ENCODE data around the gene PACS2. TPM values are rescaled to one million over a fixed set of nuclear protein-coding genes. Genes with fewer than 3 reads are reported as not detected.

The PACS2 gene
- total and polyA plus RNA-seq, 3 donors from 2014 or later, result 99.2 to 174 (median 167) TPM

GRCh38 chr14:105328070-105328677, 13.6 kb downstream of the PACS2 start:
- no peak for DNase-seq
- Histone ChIP-seq H3K36me3 (ENCODE audit: low read depth, missing control alignments) (no peaks in the 10 kb centered on the region), H3K27ac (no peak overlapping the region), H3K27me3 (no peaks in the 10 kb centered on the region), H3K4me3 (no peak overlapping the region), H3K9me3 (no peaks in the 10 kb centered on the region), H3K4me1 (peaks cover 18% of the 10 kb centered on the region)
- TF ChIP-seq CTCF (IDR thresholded peaks at IDR 0.05) (no peak), POLR2A (IDR thresholded peaks at IDR 0.05) (no peak)
- intact Hi-C loops (cut with DNase I; ENCODE audit: low total_unique reads), result no loop called here
- WGBS, 2 donors, result 71 to 100% methylated on average over 2 to 12 of the region's 12 CpGs

GRCh38 chr14:105328678-105329390, 14.3 kb downstream of the PACS2 start:
- 57 to 78% methylated on average over 15 of the region's 15 CpGs for WGBS, 2 donors
- Histone ChIP-seq H3K4me3 (no peak overlapping the region), H3K4me1 (peaks cover 18% of the 10 kb centered on the region), H3K9me3 (no peaks in the 10 kb centered on the region), H3K36me3 (ENCODE audit: low read depth, missing control alignments) (no peaks in the 10 kb centered on the region), H3K27ac (no peak overlapping the region), H3K27me3 (no peaks in the 10 kb centered on the region)
- TF ChIP-seq CTCF (IDR thresholded peaks at IDR 0.05) (no peak), POLR2A (IDR thresholded peaks at IDR 0.05) (no peak)
- DNase-seq, result peak; percentile 56
- intact Hi-C loops (cut with DNase I; ENCODE audit: low total_unique reads), result no loop called here

- no peaks in the 10 kb centered on the region for H3K9me3 ChIP-seq
- H3K27ac ChIP-seq, result no peak overlapping the region
- no peaks in the 10 kb centered on the region for H3K27me3 ChIP-seq
- intact Hi-C loops (cut with DNase I; ENCODE audit: low total_unique reads), result no loop called here
- H3K4me3 ChIP-seq, result no peak overlapping the region
- peaks cover 18% of the 10 kb centered on the region for H3K4me1 ChIP-seq
- WGBS, 2 donors, result 93 to 100% methylated on average over 6 to 17 of the region's 17 CpGs
- TF ChIP-seq POLR2A (IDR thresholded peaks at IDR 0.05) (no peak), CTCF (IDR thresholded peaks at IDR 0.05) (no peak)
- H3K36me3 ChIP-seq (ENCODE audit: low read depth, missing control alignments), result no peaks in the 10 kb centered on the region
- DNase-seq, result no peak
Observed at GRCh38 chr14:105329411-105330150, 15.0 kb downstream of the PACS2 start.

GRCh38 chr14:105330491-105330895, 15.9 kb downstream of the PACS2 start:
- no peak for DNase-seq
- H3K27me3 ChIP-seq, result no peaks in the 10 kb centered on the region
- no peak overlapping the region for H3K4me3 ChIP-seq
- intact Hi-C loops (cut with DNase I; ENCODE audit: low total_unique reads), result no loop called here
- TF ChIP-seq CTCF (IDR thresholded peaks at IDR 0.05), result no peak
- no peak for TF ChIP-seq POLR2A (IDR thresholded peaks at IDR 0.05)
- WGBS, 2 donors, result 78 to 80% methylated on average over 13 of the region's 13 CpGs
- H3K9me3 ChIP-seq, result no peaks in the 10 kb centered on the region
- no peak overlapping the region for H3K27ac ChIP-seq
- no peaks in the 10 kb centered on the region for H3K36me3 ChIP-seq (ENCODE audit: low read depth, missing control alignments)
- peaks cover 24% of the 10 kb centered on the region for H3K4me1 ChIP-seq

All from testis (tissue), 3 donors.